Activated T-helper 1 cell treated with anti-CD3 and anti-CD28 coated beads, Interleukin-12 subunit alpha, Interleukin-12 subunit beta, Interleukin-2, Interleukin-4 antibody, amounts not matched to agents 30 ng/mL and 10 ng/mL and 1 ng/mL, durations not matched to agents 14 hours and 24 hours and 36 hours (primary cell): ENCODE results near the gene EFNB2. TPM values are rescaled to one million over a fixed set of nuclear protein-coding genes. Genes with fewer than 3 reads are reported as not detected.

Experiments used
- DNase-seq: peaks from one replicate; pipeline ENCODE4 v3.0.0; 2021; ENCODE audit warnings: low spot score
- H3K27ac Mint-ChIP-seq: one replicate; pipeline ENCODE4 v1.8.0; 2021; ENCODE audit warnings: mild to moderate bottlenecking, mixed read lengths
- H3K27me3 Mint-ChIP-seq: one replicate; pipeline ENCODE4 v1.8.0; 2022; ENCODE audit warnings: mild to moderate bottlenecking, moderate library complexity, mixed read lengths; ENCODE audit not compliant: insufficient read depth
- H3K36me3 Mint-ChIP-seq: one replicate; pipeline ENCODE4 v1.8.0; 2021; ENCODE audit warnings: low read depth, mixed read lengths
- H3K4me1 Mint-ChIP-seq: one replicate; pipeline ENCODE4 v1.8.0; 2021; ENCODE audit warnings: low read depth, mixed read lengths
- H3K4me3 Mint-ChIP-seq: one replicate; pipeline ENCODE4 v1.8.0; 2021; ENCODE audit warnings: mild to moderate bottlenecking, moderate library complexity, mixed read lengths
- H3K9me3 Mint-ChIP-seq: one replicate; pipeline ENCODE4 v1.8.0; 2021; ENCODE audit warnings: mixed read lengths
- intact Hi-C: fragments of 100-400 bp; cut with micrococcal nuclease; formaldehyde crosslinking; loops from one replicate; pipeline ENCODE4 v1.15.1; 2024
- total RNA-seq: library from RNA; stranded (reverse); gene quantifications from 2 replicates; pipeline ENCODE4 v1.2.3, GENCODE V29; 2022

Gene EFNB2, protein sequence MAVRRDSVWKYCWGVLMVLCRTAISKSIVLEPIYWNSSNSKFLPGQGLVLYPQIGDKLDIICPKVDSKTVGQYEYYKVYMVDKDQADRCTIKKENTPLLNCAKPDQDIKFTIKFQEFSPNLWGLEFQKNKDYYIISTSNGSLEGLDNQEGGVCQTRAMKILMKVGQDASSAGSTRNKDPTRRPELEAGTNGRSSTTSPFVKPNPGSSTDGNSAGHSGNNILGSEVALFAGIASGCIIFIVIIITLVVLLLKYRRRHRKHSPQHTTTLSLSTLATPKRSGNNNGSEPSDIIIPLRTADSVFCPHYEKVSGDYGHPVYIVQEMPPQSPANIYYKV
- total RNA-seq = 0.44 and 0.51 TPM in 2 replicates

DNA sequence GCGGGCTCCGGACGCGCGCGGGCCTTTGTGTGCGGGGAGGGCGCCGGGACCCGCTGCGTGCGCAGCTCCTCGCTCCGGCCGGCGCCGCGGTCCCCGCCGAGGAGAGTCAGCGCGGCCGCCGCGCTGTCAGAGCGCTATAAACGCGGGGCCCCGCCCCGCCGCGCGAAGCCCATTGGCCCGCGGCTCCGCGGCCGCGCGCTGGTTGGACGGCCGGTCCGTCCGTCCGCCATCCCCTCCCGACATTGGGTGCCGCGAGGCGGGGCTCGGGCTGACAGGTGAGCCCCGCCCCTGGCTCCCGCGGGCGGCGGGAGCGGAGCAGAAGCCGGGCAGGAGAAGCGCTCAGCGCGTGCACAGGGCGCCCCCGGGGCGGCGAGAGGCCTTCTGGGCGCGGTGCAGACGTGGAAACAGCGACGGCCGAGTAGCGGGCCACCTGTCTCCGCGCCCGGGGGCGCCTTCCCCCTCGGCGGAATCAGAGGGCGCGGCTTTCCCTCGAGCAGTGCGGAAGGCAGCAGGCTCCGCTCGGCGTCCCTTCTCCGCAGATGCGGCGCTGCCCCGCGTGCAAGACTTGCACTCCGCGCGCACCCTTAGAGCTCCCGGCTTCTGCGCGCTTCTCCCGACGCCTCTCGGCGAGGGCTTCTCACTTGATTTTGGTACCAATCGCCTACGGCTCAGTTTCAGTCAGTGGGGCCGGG is at the start of gene EFNB2:
EFNB2 (minus strand) TSS at position 111 of the 692 bp plus-strand sequence. CDS start 698 bp downstream, outside the sequence.
- peak; percentile 86 for DNase-seq
- peaks cover 18% of the 10 kb centered on the region for H3K4me1 Mint-ChIP-seq
- intact Hi-C loops = loop anchor here (1.0 to 10.0 kb wide), 8 partner anchors 33 to 1763 kb away; partner anchors contain the start of gene ARGLU1
- H3K27me3 Mint-ChIP-seq = peaks cover 38% of the 10 kb centered on the region
- H3K27ac Mint-ChIP-seq = peak within 1 kb of the TSS; percentile 84
- H3K36me3 Mint-ChIP-seq = peaks cover 6% of the 10 kb centered on the region
- peak within 1 kb of the TSS; percentile 93 for H3K4me3 Mint-ChIP-seq
- H3K9me3 Mint-ChIP-seq = no peaks in the 10 kb centered on the region

DNA sequence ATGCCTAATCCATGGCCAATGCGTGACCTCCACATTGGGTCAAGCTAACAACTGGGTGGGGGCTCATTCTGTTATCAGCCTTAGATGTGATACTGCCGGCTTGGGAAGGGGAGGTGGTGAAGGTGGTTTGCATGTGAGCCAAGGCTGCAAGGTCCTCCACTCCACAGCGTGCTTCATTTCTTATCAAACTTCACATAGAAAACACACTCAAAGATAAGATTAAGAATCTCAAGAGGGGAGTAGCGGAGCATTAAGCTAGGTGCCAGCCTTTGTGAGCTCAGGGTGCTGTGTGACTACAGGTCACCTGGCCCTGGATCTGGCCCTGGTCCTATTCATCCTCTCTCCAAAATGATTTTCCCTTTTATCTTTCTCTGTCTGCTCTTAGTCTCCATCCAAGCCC is 45.8 kb upstream of the EFNB2 start:
- intact Hi-C loops = no loop called here
- H3K4me1 Mint-ChIP-seq = no peaks in the 10 kb centered on the region
- no peak for DNase-seq
- peaks cover 3% of the 10 kb centered on the region for H3K27me3 Mint-ChIP-seq
- no peak overlapping the region for H3K27ac Mint-ChIP-seq
- peaks cover 18% of the 10 kb centered on the region for H3K9me3 Mint-ChIP-seq
- no peak overlapping the region for H3K4me3 Mint-ChIP-seq
- H3K36me3 Mint-ChIP-seq = no peaks in the 10 kb centered on the region

DNA sequence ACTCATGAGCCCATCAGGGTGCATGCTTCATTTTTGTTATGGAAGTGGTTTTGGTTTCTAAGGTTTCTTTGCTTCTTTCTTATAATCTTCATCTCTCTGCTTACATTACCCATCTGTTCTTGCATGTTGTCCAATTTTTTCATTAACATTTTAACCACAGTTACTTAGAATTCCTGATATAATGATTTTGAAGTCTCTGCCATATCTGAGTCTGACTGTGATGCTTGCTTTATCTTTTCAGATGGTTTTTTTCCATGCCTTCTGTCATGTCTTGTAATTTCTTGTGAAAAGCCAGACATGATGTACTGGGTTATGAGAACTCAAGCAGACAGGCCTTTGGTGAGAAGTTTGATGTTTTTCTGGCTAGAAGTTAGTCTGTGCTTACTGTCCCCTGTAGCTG is 40.4 kb upstream of the EFNB2 start:
- no peak for DNase-seq
- H3K27ac Mint-ChIP-seq = no peak overlapping the region
- intact Hi-C loops = no loop called here
- peaks cover 1% of the 10 kb centered on the region for H3K36me3 Mint-ChIP-seq
- no peaks in the 10 kb centered on the region for H3K4me1 Mint-ChIP-seq
- H3K27me3 Mint-ChIP-seq = peaks cover 3% of the 10 kb centered on the region
- H3K4me3 Mint-ChIP-seq = no peak overlapping the region
- H3K9me3 Mint-ChIP-seq = peaks cover 9% of the 10 kb centered on the region

DNA sequence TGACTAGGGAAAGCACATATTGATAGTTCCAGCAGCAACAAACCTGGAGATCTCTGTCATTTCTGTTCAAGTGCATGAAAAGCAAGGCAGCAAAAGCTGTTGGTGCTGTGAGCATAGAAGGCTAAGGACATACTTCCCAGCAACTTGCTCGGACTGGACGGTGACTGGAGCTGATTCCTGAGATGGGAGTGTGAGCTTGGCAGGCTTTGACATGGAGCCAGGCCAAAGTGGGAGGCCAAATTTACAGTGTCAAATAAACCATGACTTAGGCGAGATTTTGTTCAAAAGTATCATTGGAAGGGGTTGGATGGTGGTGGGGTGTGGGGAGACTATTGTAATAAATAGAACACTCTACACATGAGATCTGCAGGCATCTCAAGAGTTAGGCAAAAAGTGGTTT is 38.4 kb upstream of the EFNB2 start:
- H3K36me3 Mint-ChIP-seq = peaks cover 1% of the 10 kb centered on the region
- no peak overlapping the region for H3K27ac Mint-ChIP-seq
- H3K27me3 Mint-ChIP-seq = peaks cover 3% of the 10 kb centered on the region
- DNase-seq = no peak
- no peak overlapping the region for H3K4me3 Mint-ChIP-seq
- intact Hi-C loops = no loop called here
- no peaks in the 10 kb centered on the region for H3K4me1 Mint-ChIP-seq
- H3K9me3 Mint-ChIP-seq = peaks cover 9% of the 10 kb centered on the region

DNA sequence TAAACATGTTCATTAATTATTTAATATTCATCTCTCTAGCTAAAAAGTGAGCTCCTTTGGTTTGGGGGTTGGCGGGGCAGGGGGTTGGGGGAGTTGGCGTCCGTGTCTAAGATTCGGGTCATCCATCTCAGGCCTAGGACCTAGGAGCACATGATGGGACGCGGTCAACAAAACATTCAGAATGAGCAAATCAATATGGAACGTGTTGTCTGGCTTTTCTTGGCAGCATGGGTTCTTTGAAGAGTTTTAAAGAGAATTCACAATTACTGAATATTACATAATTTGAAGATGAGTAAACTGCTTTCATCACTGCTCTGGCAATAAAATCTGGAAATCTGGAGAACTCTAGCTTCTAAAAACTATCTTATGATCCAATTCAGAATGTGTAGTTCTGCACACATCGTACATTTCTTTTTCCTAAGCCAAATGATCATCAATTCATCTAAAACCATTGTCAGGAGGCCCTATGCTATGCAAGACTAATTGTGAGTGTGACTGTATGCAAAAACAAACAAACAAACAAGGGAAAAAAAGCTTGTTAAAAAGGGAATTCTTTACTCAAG is 37.9 kb upstream of the EFNB2 start:
- Mint-ChIP-seq H3K4me1 (peaks cover 4% of the 10 kb centered on the region), H3K36me3 (peaks cover 1% of the 10 kb centered on the region), H3K27me3 (peaks cover 3% of the 10 kb centered on the region), H3K27ac (no peak overlapping the region), H3K4me3 (no peak overlapping the region), H3K9me3 (peaks cover 9% of the 10 kb centered on the region)
- intact Hi-C loops = no loop called here
- DNase-seq = no peak

DNA sequence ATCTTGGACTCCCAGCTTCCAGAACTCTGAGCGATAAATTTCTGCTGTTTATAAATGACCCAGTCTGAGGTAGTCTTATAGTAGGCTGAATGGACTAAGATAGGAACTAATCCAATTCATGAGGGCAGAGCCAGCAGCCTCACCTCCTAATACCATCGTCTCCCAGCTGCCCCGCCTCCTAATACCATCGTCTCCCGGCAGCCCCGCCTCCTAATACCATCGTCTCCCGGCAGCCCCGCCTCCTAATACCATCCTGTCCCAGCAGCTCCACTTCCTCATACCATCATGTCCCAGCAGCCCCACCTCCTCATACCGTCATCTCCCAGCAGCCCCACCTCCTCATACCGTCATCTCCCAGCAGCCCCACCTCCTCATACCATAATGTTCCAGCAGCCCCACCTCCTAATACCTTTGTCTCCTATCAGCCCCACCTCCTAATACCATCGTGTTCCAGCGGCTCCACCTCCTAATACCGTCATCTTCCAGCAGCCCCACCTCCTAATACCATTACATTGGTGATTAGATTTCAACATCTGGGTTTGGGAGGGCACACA is 34.9 kb upstream of the EFNB2 start:
- Mint-ChIP-seq H3K4me1 (peaks cover 20% of the 10 kb centered on the region), H3K27ac (peak overlapping the region; percentile 45), H3K4me3 (peak overlapping the region; percentile 48), H3K36me3 (peaks cover 3% of the 10 kb centered on the region), H3K9me3 (peaks cover 9% of the 10 kb centered on the region), H3K27me3 (peaks cover 2% of the 10 kb centered on the region)
- intact Hi-C loops = no loop called here
- DNase-seq = peak; percentile 20

DNA sequence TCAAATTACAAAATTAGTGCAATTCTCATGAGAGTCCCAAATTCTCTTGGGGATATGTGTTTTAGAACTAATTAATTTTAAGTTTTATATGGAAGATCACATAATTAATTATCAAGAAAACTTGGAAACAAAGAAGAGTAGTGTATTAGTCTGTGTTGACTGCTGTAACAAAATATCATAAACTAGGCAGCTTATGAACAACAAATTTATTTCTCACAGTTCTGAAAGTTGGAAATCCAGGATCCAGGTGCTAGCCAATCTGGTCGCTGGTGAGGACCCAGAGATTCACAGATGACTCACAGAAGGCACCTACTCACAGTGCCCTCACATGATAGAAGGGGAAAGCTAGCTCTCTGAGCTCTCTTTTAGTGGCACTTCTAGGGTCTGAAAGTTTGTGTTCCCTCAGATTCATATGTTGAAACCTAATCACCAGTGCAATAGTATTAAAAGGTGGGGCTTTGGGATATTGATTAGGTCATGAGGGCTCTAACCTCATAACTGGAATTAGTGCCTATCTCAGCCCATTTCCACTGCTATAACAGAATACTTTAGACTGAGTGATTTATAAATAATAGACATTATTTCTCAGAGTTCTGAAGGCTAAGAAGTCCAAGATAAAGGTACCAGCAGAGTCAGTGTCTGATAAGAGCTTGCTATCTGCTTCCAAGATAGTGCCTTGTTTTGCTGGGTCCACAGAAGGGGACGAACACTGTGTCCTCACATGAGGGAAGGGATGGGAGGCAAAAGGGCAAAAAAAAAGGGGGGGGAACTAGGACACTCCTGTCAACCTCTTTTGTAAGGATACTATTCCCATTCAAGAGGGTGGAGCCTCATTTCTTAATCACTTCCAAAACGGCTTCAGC is 34.0 kb upstream of the EFNB2 start:
- Mint-ChIP-seq H3K9me3 (peaks cover 9% of the 10 kb centered on the region), H3K27ac (no peak overlapping the region)
- intact Hi-C loops = loop anchor here (2.0 to 10.0 kb wide), 3 partner anchors 51 to 1435 kb away; no protein-coding TSS in a partner anchor

DNA sequence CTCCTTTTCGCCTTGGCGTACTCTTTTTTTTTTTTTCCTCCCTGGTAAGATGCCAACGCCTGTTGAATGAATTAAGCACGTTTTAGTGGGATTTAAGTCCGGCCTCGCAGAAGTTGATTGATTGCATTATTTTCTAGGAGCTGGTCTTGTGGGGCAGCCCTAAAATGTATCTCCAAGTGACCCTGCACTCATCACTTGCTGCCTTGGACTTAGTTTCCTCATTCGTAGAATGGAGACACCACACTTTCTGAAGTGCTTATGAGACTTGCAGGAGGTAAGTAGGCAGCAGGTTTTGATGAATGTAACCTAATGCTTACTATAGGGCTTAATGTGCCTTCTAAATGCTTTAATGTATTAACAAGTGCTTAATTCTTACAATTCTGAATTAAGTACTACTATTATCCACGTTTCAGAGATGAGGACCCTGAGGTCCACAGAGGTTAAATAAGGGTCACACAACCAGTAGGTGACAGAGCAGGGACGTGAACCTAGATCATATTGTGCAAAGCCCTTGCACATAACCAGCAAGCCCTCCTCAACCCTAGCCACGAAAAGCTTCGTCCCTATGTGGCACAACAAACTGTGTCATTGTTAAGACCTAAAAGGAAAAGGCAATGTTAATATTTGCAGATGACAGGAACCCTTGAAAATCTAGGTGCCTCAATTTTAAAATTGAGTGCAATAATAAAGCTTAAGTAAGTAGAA is 33.0 kb upstream of the EFNB2 start:
- Mint-ChIP-seq H3K4me1 (peaks cover 39% of the 10 kb centered on the region), H3K9me3 (peaks cover under 1% of the 10 kb centered on the region), H3K27ac (peak overlapping the region; percentile 85), H3K27me3 (peaks cover 2% of the 10 kb centered on the region), H3K36me3 (peaks cover 15% of the 10 kb centered on the region), H3K4me3 (peak overlapping the region; percentile 99)
- no peak for DNase-seq
- intact Hi-C loops = loop anchor here (1.0 to 10.0 kb wide), 5 partner anchors 8 to 1434 kb away; partner anchors contain the start of gene EFNB2

More for the DNA sequence above, 34.0 kb upstream of the EFNB2 start:
- H3K27me3 Mint-ChIP-seq = peaks cover 2% of the 10 kb centered on the region
- DNase-seq = no peak
- peaks cover 10% of the 10 kb centered on the region for H3K36me3 Mint-ChIP-seq
- H3K4me3 Mint-ChIP-seq = no peak overlapping the region
- H3K4me1 Mint-ChIP-seq = peaks cover 29% of the 10 kb centered on the region

DNA sequence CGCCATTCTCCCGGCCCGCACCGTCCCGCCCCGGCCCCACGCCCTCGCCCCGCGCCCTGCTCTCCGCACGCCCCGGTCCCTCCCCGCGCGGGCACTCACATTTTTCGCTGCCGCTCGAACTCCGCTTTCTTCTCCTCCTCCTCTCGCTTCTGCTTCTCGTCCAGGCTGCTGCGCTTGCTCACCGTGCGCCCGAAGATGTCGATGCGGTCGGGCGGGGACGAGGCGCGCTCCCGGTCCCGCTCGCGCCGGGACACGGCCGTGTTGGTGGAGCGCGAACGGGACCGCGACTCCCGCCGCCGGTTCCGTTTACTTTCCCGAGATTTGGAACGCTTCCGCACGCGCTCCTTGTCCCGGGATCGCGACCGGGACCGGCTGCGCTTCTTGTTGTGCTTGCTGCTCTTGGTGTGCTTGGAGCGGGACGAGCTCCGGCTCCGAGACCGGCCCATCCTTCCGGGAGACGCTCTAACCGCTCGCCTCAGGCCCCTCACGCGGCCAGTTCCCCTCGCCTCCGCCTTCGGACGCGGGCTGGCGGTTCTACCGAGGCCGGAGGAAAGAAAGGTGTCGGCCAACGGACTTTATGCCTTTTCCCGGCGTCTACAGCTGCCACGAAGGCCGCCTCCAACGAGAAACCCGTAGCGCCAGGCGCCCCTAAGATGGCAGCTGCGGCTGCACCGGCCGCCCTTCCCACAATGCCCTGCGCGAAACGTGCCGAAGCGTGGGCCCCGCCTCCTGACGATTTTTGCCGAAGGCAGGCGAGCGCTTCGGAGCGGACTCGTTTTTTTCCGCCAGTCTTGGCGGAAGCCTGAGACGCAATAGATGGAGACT is 32.2 kb upstream of the EFNB2 start, which contains the start of gene ARGLU1:
ARGLU1 (minus strand) TSS at position 664 of the 825 bp plus-strand sequence; CDS start at position 446, 218 bp downstream.
- peak; percentile 94 for DNase-seq
- intact Hi-C loops = loop anchor here (1.0 to 10.0 kb wide), 5 partner anchors 7 to 1433 kb away; partner anchors contain the start of gene EFNB2
- Mint-ChIP-seq H3K9me3 (no peaks in the 10 kb centered on the region), H3K4me1 (peaks cover 44% of the 10 kb centered on the region), H3K27me3 (peaks cover 2% of the 10 kb centered on the region), H3K27ac (peak within 1 kb of the TSS; percentile 98), H3K36me3 (peaks cover 15% of the 10 kb centered on the region), H3K4me3 (peak within 1 kb of the TSS; percentile 99)

DNA sequence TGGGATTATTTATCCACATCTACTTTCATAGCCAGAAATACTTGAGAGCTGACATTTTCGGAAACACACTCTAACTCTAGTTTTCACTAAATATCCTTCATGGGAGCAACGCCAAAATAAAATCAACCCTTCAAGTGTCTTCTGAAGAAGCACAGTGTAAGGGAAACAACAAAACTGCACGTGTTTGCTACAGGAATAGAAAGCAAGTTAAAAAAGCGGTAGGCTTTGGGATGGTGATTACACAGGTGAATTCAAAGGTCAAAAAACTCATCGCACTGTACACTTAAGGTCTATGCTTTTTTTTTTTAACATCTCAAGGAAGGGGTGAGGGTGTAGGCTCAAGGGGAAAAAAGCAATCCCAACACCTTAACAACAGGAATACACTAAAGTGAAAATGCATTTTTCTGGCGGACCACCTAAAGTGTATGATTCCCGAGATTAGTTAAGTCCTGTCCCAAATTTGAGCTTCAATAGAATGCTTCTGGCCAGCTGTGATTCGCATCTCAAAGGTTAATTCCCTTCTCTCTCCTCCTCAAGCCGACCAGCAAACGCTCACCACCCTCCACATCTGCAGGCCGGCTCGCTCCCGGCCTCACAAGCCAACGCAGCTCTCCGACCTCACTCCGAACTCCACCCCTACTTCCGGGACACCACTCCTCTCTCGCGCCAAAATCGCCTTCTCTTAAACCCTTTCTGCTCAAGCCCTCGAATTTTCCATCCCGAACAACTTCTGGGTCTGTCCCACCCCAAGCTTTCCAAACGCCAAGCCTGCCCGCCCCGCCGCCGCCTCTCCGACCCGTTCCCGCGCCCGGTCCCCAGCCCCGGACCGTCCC is 31.4 kb upstream of the EFNB2 start:
- DNase-seq = peak; percentile 26
- Mint-ChIP-seq H3K4me3 (peak overlapping the region; percentile 99), H3K4me1 (peaks cover 51% of the 10 kb centered on the region), H3K36me3 (peaks cover 14% of the 10 kb centered on the region), H3K27ac (peak overlapping the region; percentile 98), H3K9me3 (no peaks in the 10 kb centered on the region), H3K27me3 (peaks cover 2% of the 10 kb centered on the region)
- intact Hi-C loops = loop anchor here (5.0 to 10.0 kb wide), 2 partner anchors 350 to 1432 kb away; no protein-coding TSS in a partner anchor
